ENCODE measurements around the gene ZNF487. TPM values are rescaled to one million over a fixed set of nuclear protein-coding genes. Genes with fewer than 3 reads are reported as not detected.

Gene ZNF487
- total and polyA plus RNA-seq, 2 of the 4 experiments (the other 2 are of a cell fraction) = 1.7 to 2.7 TPM

GRCh38 chr10:43396061-43396927 is 40.6 kb upstream of the ZNF487 start:
- peak overlapping the region; percentile 88 for H3K14ac ChIP-seq (replicated peaks; ENCODE audit: low read depth, low read length)
- no peak overlapping the region for H2BK20ac ChIP-seq (ENCODE audit: low read depth, low read length)
- no TSS peak for BruUV-seq (replicated peaks)
- peak overlapping the region; percentile 28; the same call in 1 of the 2 replicates for H3K23ac ChIP-seq (ENCODE audit: low read depth, low read length)
- H2AK9ac ChIP-seq (replicated peaks; ENCODE audit: low read depth, low read length, poor library complexity) = peak overlapping the region; percentile 97
- H4K5ac ChIP-seq (ENCODE audit: low read depth, low read length) = peak overlapping the region; percentile 30; the same call in 1 of the 2 replicates
- H3K9me3 ChIP-seq (ENCODE audit: control insufficient read depth, insufficient read depth, low read length) = no peaks in the 10 kb centered on the region
- peak; percentile 68; the same call in 1 of the 2 replicates for TF ChIP-seq MAZ (IDR thresholded peaks at IDR 0.05; ENCODE audit: borderline replicate concordance, low read depth, low read length)
- TF ChIP-seq RAD21 (IDR thresholded peaks at IDR 0.05; ENCODE audit: low read length) = no peak
- TF ChIP-seq POLR2A (IDR thresholded peaks at IDR 0.05; ENCODE audit: low read depth, low read length) = peak; percentile 60
- no peak overlapping the region for H2BK120ac ChIP-seq (ENCODE audit: low read depth, low read length)
- peaks cover 24% of the 10 kb centered on the region for H3K36me3 ChIP-seq (ENCODE audit: control insufficient read depth, insufficient read depth, low read length)
- peak overlapping the region; percentile 59 for H2BK5ac ChIP-seq (ENCODE audit: low read depth, low read length, poor library complexity, severe bottlenecking)
- peak overlapping the region; percentile 74 for H3K56ac ChIP-seq (ENCODE audit: extremely low read depth, insufficient read depth, low read length)
- peak overlapping the region; percentile 64 for H4K91ac ChIP-seq (ENCODE audit: insufficient read depth, low read depth, low read length)
- ChIA-PET POLR2A (ENCODE audit: unreplicated experiment) (no interaction called here), CTCF (no interaction called here)
- H2BK15ac ChIP-seq (ENCODE audit: low read depth, low read length) = no peak overlapping the region
- peak overlapping the region; percentile 85 for H3K4ac ChIP-seq (ENCODE audit: low read depth, low read length)
- peak overlapping the region; percentile 87 for H3K4me2 ChIP-seq (ENCODE audit: low read depth, low read length)
- H3K9ac ChIP-seq (ENCODE audit: low read depth, low read length) = peak overlapping the region; percentile 84
- peaks cover 13% of the 10 kb centered on the region for H3K9me1 ChIP-seq (ENCODE audit: insufficient read depth, low read length)
- peak overlapping the region; percentile 94 for H3K27ac ChIP-seq (ENCODE audit: insufficient read depth, low read length)
- peak overlapping the region in 1 of 2 experiments; percentile 66; a peak in 2 of 4 replicates for H4K8ac ChIP-seq (ENCODE audit: low read depth in 2 of 2, low read length in 2 of 2)
- H2AK5ac ChIP-seq (ENCODE audit: low read depth, low read length) = peak overlapping the region; percentile 53; the same call in 1 of the 2 replicates
- H3K4me1 ChIP-seq (ENCODE audit: control insufficient read depth, insufficient read depth, low read length) = peaks cover 11% of the 10 kb centered on the region
- H4K20me1 ChIP-seq (ENCODE audit: insufficient read depth, low read length) = peaks cover 84% of the 10 kb centered on the region
- no peak overlapping the region; the same call in 1 of the 2 replicates for H3K18ac ChIP-seq (ENCODE audit: low read depth, low read length)
- peak overlapping the region; percentile 88 for H3K4me3 ChIP-seq (ENCODE audit: insufficient read depth, low read depth, low read length)
- H2AFZ ChIP-seq (replicated peaks; ENCODE audit: low read length, poor library complexity) = peak overlapping the region; percentile 89
- dilution Hi-C loops (cut with HindIII; ENCODE audit: low sequenced_read_pairs, unreplicated experiment) = no loop called here
- H3K27me3 ChIP-seq (ENCODE audit: control insufficient read depth, insufficient read depth, low read length) = no peaks in the 10 kb centered on the region
- peak; percentile 88 for ATAC-seq (ENCODE audit: low read depth)
- in situ Hi-C loops (cut with MboI; ENCODE audit: low sequenced_read_pairs) = no loop called here
- H3K79me1 ChIP-seq (ENCODE audit: low read depth in 1 of 2, low read length in 2 of 2) = peaks cover 12 to 55% of the 10 kb centered on the region in 2 experiments
- 1% methylated on average over 24 of the region's 71 CpGs; no CpG with 5 or more reads in 1 of the 2 experiments for WGBS, 2 experiments (ENCODE audit: extremely low coverage in 2 of 2, insufficient read length in 1 of 2)
- DNase-seq = peak; percentile 58
- intact Hi-C loops (cut with micrococcal nuclease) = loop anchor here (2.0 kb wide), 1 partner anchor 41 kb away; the partner anchor contains the start of gene ZNF487

Measured in IMR-90 (cell line).